ENCODE results near the gene RNF44. TPM values are rescaled to one million over a fixed set of nuclear protein-coding genes. Genes with fewer than 3 reads are reported as not detected.

The RNF44 gene
- total RNA-seq, 1 donor from 2014 or later = 11.7 TPM

- Histone ChIP-seq H3K4me3 (no peak overlapping the region), H3K4me1 (peaks cover 13% of the 10 kb centered on the region), H3K9me3 (ENCODE audit: low read depth) (no peaks in the 10 kb centered on the region), H3K79me2 (ENCODE audit: low read depth) (peaks cover 62% of the 10 kb centered on the region), H3K27me3 (no peaks in the 10 kb centered on the region), H2AFZ (replicated peaks) (no peak overlapping the region), H4K20me1 (ENCODE audit: low read depth) (peaks cover 59% of the 10 kb centered on the region), H3K27ac (no peak overlapping the region), H3K9ac (no peak overlapping the region), H3K36me3 (no peaks in the 10 kb centered on the region), H3K4me2 (peak overlapping the region; percentile 91), H3F3A (ENCODE audit: low read depth) (peaks cover 7% of the 10 kb centered on the region)
- H3K27me3 Mint-ChIP-seq (ENCODE audit: insufficient read depth, low read depth) = no peaks in the 10 kb centered on the region
- no peak for TF ChIP-seq EZH2 (IDR thresholded peaks at IDR 0.05)
- TF ChIP-seq CTCF (IDR thresholded peaks at IDR 0.05) = no peak
- no peak for TF ChIP-seq EZH2phosphoT487 (IDR thresholded peaks at IDR 0.05)
- no peak overlapping the region for H3K4me3 Mint-ChIP-seq
- peaks cover 33% of the 10 kb centered on the region for H3K4me1 Mint-ChIP-seq
- DNase-seq (ENCODE audit: low spot score) = no peak
- H3K9me3 Mint-ChIP-seq = no peaks in the 10 kb centered on the region
- H3K27ac Mint-ChIP-seq = no peak overlapping the region
- peaks cover 6% of the 10 kb centered on the region for H3K36me3 Mint-ChIP-seq
Observed at GRCh38 chr5:176533390-176533789, 3.8 kb downstream of the RNF44 start.

GRCh38 chr5:176532795-176533194, 4.4 kb downstream of the RNF44 start:
- peaks cover 62% of the 10 kb centered on the region for H3K79me2 ChIP-seq (ENCODE audit: low read depth)
- H3K4me1 Mint-ChIP-seq = peaks cover 27% of the 10 kb centered on the region
- H3K4me1 ChIP-seq = peaks cover 10% of the 10 kb centered on the region
- peaks cover 64% of the 10 kb centered on the region for H4K20me1 ChIP-seq (ENCODE audit: low read depth)
- no peaks in the 10 kb centered on the region for H3K9me3 Mint-ChIP-seq
- no peak overlapping the region for H3K4me3 Mint-ChIP-seq
- H3K27me3 Mint-ChIP-seq (ENCODE audit: insufficient read depth, low read depth) = no peaks in the 10 kb centered on the region
- no peak overlapping the region for H3K4me3 ChIP-seq
- H3K27me3 ChIP-seq = no peaks in the 10 kb centered on the region
- no peak overlapping the region for H2AFZ ChIP-seq (replicated peaks)
- H3K9me3 ChIP-seq (ENCODE audit: low read depth) = no peaks in the 10 kb centered on the region
- no peak overlapping the region for H3K27ac Mint-ChIP-seq
- peaks cover 3% of the 10 kb centered on the region for H3F3A ChIP-seq (ENCODE audit: low read depth)
- no peak overlapping the region for H3K27ac ChIP-seq
- H3K9ac ChIP-seq = no peak overlapping the region
- TF ChIP-seq EZH2 (IDR thresholded peaks at IDR 0.05) = no peak
- no peak for TF ChIP-seq EZH2phosphoT487 (IDR thresholded peaks at IDR 0.05)
- TF ChIP-seq CTCF (IDR thresholded peaks at IDR 0.05) = no peak
- no peaks in the 10 kb centered on the region for H3K36me3 ChIP-seq
- peaks cover 6% of the 10 kb centered on the region for H3K36me3 Mint-ChIP-seq
- no peak for DNase-seq (ENCODE audit: low spot score)
- no peak overlapping the region for H3K4me2 ChIP-seq

GRCh38 chr5:176531902-176532493, 5.2 kb downstream of the RNF44 start:
- peaks cover 64% of the 10 kb centered on the region for H4K20me1 ChIP-seq (ENCODE audit: low read depth)
- H2AFZ ChIP-seq (replicated peaks) = no peak overlapping the region
- Mint-ChIP-seq H3K27me3 (ENCODE audit: insufficient read depth, low read depth) (peaks cover 3% of the 10 kb centered on the region), H3K4me1 (peaks cover 26% of the 10 kb centered on the region), H3K36me3 (peaks cover 6% of the 10 kb centered on the region), H3K4me3 (no peak overlapping the region), H3K9me3 (no peaks in the 10 kb centered on the region), H3K27ac (no peak overlapping the region)
- H3K4me3 ChIP-seq = no peak overlapping the region
- H3K36me3 ChIP-seq = no peaks in the 10 kb centered on the region
- no peaks in the 10 kb centered on the region for H3F3A ChIP-seq (ENCODE audit: low read depth)
- peaks cover 62% of the 10 kb centered on the region for H3K79me2 ChIP-seq (ENCODE audit: low read depth)
- peaks cover 10% of the 10 kb centered on the region for H3K4me1 ChIP-seq
- TF ChIP-seq CTCF (IDR thresholded peaks at IDR 0.05) = no peak
- no peak for TF ChIP-seq EZH2phosphoT487 (IDR thresholded peaks at IDR 0.05)
- TF ChIP-seq EZH2 (IDR thresholded peaks at IDR 0.05) = no peak
- no peaks in the 10 kb centered on the region for H3K9me3 ChIP-seq (ENCODE audit: low read depth)
- no peak overlapping the region for H3K4me2 ChIP-seq
- no peak for DNase-seq (ENCODE audit: low spot score)
- H3K27me3 ChIP-seq = no peaks in the 10 kb centered on the region
- H3K27ac ChIP-seq = no peak overlapping the region
- no peak overlapping the region for H3K9ac ChIP-seq

All from neural progenitor cell (in vitro differentiated cells).